HFFc6 (cell line): ENCODE results near the gene MAOB. TPM values are rescaled to one million over a fixed set of nuclear protein-coding genes. Genes with fewer than 3 reads are reported as not detected.

ENCODE experiments used
- DNase-seq: peaks from one replicate; pipeline ENCODE4 v3.0.0-alpha.2; 2018
- H3K27ac Mint-ChIP-seq: 2 replicates; pipeline ENCODE4 v1.8.0; 2020; ENCODE audit warnings: mild to moderate bottlenecking, mixed read lengths
- H3K27me3 Mint-ChIP-seq: 2 replicates; pipeline ENCODE4 v1.8.0; 2021; ENCODE audit warnings: mild to moderate bottlenecking, moderate library complexity, mixed read lengths; ENCODE audit not compliant: insufficient read depth
- H3K36me3 Mint-ChIP-seq: 2 replicates; pipeline ENCODE4 v1.8.0; 2021; ENCODE audit warnings: low read depth, mixed read lengths
- H3K4me1 Mint-ChIP-seq: 2 replicates; pipeline ENCODE4 v1.8.0; 2020; ENCODE audit warnings: low read depth, mixed read lengths
- H3K4me3 Mint-ChIP-seq: 2 replicates; pipeline ENCODE4 v1.8.0; 2020; ENCODE audit warnings: mild to moderate bottlenecking, moderate library complexity, mixed read lengths
- H3K9me3 Mint-ChIP-seq: 2 replicates; pipeline ENCODE4 v1.8.0; 2020; ENCODE audit warnings: mild to moderate bottlenecking, mixed read lengths
- total RNA-seq, 6 experiments: library from RNA; stranded (reverse); fragmentation: NEBNext Ultra II Directional; extraction: Animal tissue kit (Norgen Biotek cat#: 25700); gene quantifications; 2 replicates in 1 of 6; 3 replicates in 5 of 6; pipeline ENCODE4 v1.2.3, GENCODE V29; 2021
- TF ChIP-seq, protein P1 (sequence below): fragments of 200-600 bp; sonication (generic); IDR thresholded peaks from 2 replicates; pipeline ENCODE4 v1.5.0; 2021; ENCODE audit warnings: antibody characterized with exemption, mild to moderate bottlenecking

The MAOB gene
- total RNA-seq, 6 experiments from 2014 or later: not detected

DNA sequence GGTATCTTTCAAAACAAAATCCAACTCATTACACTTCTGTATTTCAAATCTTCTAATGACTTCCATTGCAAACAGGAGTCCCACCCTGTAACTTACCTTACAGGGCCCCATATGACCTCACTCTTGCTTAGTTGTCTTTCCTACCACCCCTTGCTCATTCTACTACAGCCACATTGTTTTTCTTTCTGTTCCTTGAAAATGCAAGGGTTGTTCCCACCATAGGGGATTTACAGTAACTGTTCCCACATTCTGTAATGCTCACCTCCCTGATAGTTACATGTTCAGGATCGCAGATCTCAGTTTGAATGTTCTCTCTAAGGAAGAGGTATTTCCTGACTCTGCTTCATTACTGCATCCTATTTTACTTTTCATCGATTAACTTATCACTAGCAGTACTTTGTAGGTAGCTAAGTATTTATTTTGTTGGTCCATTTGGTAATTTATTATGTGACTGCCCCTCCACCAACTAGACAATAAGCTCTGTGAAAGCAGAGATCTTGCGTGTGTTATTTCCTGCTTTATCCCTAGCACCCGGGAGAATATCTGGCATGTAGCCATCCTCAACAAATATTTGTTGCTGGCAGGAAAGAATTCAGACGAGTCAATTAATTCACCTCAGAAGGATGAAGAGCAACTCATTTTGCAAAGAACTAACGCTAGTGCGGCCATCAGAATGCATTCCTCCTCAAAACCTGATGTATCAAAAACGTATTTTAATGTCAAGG, 21.4 kb downstream of the MAOB start:
- TF ChIP-seq, protein P1, sequence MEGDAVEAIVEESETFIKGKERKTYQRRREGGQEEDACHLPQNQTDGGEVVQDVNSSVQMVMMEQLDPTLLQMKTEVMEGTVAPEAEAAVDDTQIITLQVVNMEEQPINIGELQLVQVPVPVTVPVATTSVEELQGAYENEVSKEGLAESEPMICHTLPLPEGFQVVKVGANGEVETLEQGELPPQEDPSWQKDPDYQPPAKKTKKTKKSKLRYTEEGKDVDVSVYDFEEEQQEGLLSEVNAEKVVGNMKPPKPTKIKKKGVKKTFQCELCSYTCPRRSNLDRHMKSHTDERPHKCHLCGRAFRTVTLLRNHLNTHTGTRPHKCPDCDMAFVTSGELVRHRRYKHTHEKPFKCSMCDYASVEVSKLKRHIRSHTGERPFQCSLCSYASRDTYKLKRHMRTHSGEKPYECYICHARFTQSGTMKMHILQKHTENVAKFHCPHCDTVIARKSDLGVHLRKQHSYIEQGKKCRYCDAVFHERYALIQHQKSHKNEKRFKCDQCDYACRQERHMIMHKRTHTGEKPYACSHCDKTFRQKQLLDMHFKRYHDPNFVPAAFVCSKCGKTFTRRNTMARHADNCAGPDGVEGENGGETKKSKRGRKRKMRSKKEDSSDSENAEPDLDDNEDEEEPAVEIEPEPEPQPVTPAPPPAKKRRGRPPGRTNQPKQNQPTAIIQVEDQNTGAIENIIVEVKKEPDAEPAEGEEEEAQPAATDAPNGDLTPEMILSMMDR: no peak
- Mint-ChIP-seq H3K9me3 (no peaks in the 10 kb centered on the region), H3K4me1 (no peaks in the 10 kb centered on the region), H3K27me3 (no peaks in the 10 kb centered on the region), H3K27ac (no peak overlapping the region), H3K4me3 (no peak overlapping the region), H3K36me3 (no peaks in the 10 kb centered on the region)
- DNase-seq: no peak

DNA sequence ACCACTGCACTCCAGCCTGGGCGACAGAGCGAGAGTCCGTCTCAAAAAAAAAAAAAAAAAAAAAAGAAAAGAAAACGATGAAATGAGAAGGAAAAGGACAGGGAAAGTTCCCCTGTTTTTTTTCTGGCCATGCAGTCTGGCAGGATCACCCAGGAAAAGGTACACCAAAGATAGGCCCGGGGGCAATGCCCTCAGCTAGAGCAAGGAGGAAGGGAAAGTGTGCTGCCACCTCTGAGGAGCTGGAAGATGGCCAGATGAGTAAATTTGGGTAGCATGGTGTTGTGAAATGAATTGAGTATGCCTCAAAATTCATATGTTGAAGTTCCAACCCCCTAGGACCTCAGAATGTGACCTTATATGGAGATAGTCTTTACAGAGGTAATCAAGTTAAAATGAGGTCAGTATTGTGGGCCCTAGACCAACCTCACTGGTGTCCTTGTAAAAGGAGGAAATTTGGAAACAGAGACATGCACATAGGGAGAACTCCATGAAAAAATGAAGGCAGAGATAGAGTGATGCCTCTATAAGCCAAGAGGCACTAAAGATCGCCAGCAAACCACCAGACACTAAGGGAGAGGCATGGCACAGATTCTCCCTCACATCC, 28.9 kb downstream of the MAOB start:
- Mint-ChIP-seq H3K27ac (no peak overlapping the region), H3K27me3 (peaks cover 2% of the 10 kb centered on the region; the same call in 1 of the 2 replicates), H3K4me1 (no peaks in the 10 kb centered on the region), H3K9me3 (no peaks in the 10 kb centered on the region), H3K36me3 (no peaks in the 10 kb centered on the region), H3K4me3 (no peak overlapping the region)
- TF ChIP-seq, protein P1: no peak
- no peak for DNase-seq

DNA sequence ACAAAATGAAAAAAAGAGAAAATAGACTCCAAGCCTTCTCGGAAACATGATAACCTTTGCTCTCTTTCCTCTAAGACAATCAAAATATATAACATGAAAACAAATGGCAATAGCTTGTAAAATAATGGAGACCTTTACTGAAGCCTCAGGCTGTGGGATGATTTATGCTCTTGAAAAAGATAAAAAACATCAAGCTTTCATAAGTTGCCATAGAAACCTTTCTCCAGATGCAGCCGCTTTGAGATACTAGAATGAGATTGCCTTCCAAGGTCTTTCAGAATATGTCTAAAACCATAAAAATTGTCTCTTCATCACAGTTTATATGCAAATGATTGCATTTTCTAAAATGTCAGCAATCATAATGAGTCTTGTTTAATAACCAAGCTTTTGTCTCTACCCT, 31.6 kb downstream of the MAOB start:
- H3K4me1 Mint-ChIP-seq: no peaks in the 10 kb centered on the region
- H3K4me3 Mint-ChIP-seq: no peak overlapping the region
- TF ChIP-seq, protein P1: no peak
- H3K36me3 Mint-ChIP-seq: no peaks in the 10 kb centered on the region
- no peak overlapping the region for H3K27ac Mint-ChIP-seq
- H3K27me3 Mint-ChIP-seq: peaks cover 2% of the 10 kb centered on the region; the same call in 1 of the 2 replicates
- no peak for DNase-seq
- no peaks in the 10 kb centered on the region for H3K9me3 Mint-ChIP-seq

DNA sequence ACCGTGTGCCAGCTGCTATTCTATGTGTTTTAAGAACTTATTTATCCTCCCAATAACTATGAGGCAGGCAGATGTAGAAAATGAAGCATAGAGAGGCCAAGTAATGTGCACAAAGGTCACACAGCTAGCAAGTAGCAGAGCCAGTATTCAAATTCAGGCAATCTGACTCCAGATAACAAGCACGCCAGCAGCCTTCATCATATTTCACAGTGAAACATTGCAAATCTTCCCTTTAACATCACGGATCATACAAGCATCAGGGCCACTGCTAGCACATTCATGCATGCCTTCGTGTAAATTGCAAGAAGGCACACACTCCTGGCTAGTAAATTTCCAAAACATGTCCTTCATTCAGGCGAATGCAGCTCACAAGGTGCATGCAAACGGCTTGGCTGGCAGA, 33.1 kb downstream of the MAOB start:
- Mint-ChIP-seq H3K27me3 (no peaks in the 10 kb centered on the region), H3K36me3 (no peaks in the 10 kb centered on the region), H3K4me3 (no peak overlapping the region), H3K9me3 (no peaks in the 10 kb centered on the region), H3K4me1 (no peaks in the 10 kb centered on the region), H3K27ac (no peak overlapping the region)
- no peak for DNase-seq
- TF ChIP-seq, protein P1: no peak

DNA sequence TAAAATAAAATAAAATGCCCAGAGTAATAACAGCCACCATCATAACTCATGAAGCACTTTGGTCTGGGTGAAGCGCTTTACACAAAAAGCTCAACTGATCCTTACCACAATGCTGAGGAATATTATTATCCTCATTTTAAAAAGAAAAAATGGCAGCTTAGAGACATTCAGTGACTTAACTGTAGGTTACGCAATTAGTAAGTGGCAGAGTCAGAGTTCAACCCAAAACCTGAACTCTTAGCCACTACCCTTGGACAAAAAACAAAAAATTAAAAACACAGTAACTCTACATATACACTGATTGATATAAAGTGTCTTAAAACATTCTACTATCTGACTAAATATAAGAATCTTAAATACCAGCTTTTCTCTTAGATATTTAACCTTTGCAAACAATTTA, 34.9 kb downstream of the MAOB start:
- no peaks in the 10 kb centered on the region for H3K36me3 Mint-ChIP-seq
- DNase-seq: no peak
- TF ChIP-seq, protein P1: no peak
- no peak overlapping the region for H3K4me3 Mint-ChIP-seq
- H3K9me3 Mint-ChIP-seq: no peaks in the 10 kb centered on the region
- H3K4me1 Mint-ChIP-seq: no peaks in the 10 kb centered on the region
- H3K27me3 Mint-ChIP-seq: no peaks in the 10 kb centered on the region
- no peak overlapping the region for H3K27ac Mint-ChIP-seq
